Measurements from ENCODE around the gene CLUH.

Gene CLUH

GRCh38 chr17:2690165-2691068, 21.1 kb downstream of the CLUH start:
- Histone ChIP-seq H3K4me3 (ENCODE audit: severe bottlenecking) (no peak overlapping the region), H3K27ac (ENCODE audit: poor library complexity, severe bottlenecking) (no peak overlapping the region), H3K9me3 (ENCODE audit: severe bottlenecking) (no peaks in the 10 kb centered on the region), H3K36me3 (ENCODE audit: low read depth) (peaks cover 43% of the 10 kb centered on the region), H3K27me3 (ENCODE audit: insufficient read depth, poor library complexity, severe bottlenecking) (no peaks in the 10 kb centered on the region), H3K4me1 (ENCODE audit: insufficient read depth, poor library complexity, severe bottlenecking) (no peaks in the 10 kb centered on the region)
- no peak for TF ChIP-seq CTCF (IDR thresholded peaks at IDR 0.05; ENCODE audit: poor library complexity, severe bottlenecking)
- ATAC-seq (ENCODE audit: low read depth), result no peak
- DNase-seq (ENCODE audit: low spot score), result no peak

GRCh38 chr17:2689411-2690164, 22.0 kb downstream of the CLUH start:
- Histone ChIP-seq H3K9me3 (ENCODE audit: severe bottlenecking) (no peaks in the 10 kb centered on the region), H3K36me3 (ENCODE audit: low read depth) (peaks cover 36% of the 10 kb centered on the region), H3K27me3 (ENCODE audit: insufficient read depth, poor library complexity, severe bottlenecking) (no peaks in the 10 kb centered on the region), H3K4me1 (ENCODE audit: insufficient read depth, poor library complexity, severe bottlenecking) (no peaks in the 10 kb centered on the region), H3K27ac (ENCODE audit: poor library complexity, severe bottlenecking) (no peak overlapping the region), H3K4me3 (ENCODE audit: severe bottlenecking) (no peak overlapping the region)
- no peak for TF ChIP-seq CTCF (IDR thresholded peaks at IDR 0.05; ENCODE audit: poor library complexity, severe bottlenecking)
- DNase-seq (ENCODE audit: low spot score), result no peak
- no peak for ATAC-seq (ENCODE audit: low read depth)

- DNase-seq (ENCODE audit: low spot score) (no peak), ATAC-seq (ENCODE audit: low read depth) (no peak)
- Histone ChIP-seq H3K9me3 (ENCODE audit: severe bottlenecking) (no peaks in the 10 kb centered on the region), H3K27me3 (ENCODE audit: insufficient read depth, poor library complexity, severe bottlenecking) (no peaks in the 10 kb centered on the region), H3K4me1 (ENCODE audit: insufficient read depth, poor library complexity, severe bottlenecking) (no peaks in the 10 kb centered on the region), H3K4me3 (ENCODE audit: severe bottlenecking) (no peak overlapping the region), H3K36me3 (ENCODE audit: low read depth) (peaks cover 38% of the 10 kb centered on the region), H3K27ac (ENCODE audit: poor library complexity, severe bottlenecking) (no peak overlapping the region)
- no peak for TF ChIP-seq CTCF (IDR thresholded peaks at IDR 0.05; ENCODE audit: poor library complexity, severe bottlenecking)
These were observed 22.9 kb downstream of the CLUH start for GRCh38 chr17:2688351-2689342.

GRCh38 chr17:2687074-2687418, 24.5 kb downstream of the CLUH start:
- no peaks in the 10 kb centered on the region for H3K27me3 ChIP-seq (ENCODE audit: insufficient read depth, poor library complexity, severe bottlenecking)
- TF ChIP-seq CTCF (IDR thresholded peaks at IDR 0.05; ENCODE audit: poor library complexity, severe bottlenecking), result no peak
- DNase-seq (ENCODE audit: low spot score), result no peak
- H3K36me3 ChIP-seq (ENCODE audit: low read depth), result peaks cover 42% of the 10 kb centered on the region
- no peak overlapping the region for H3K4me3 ChIP-seq (ENCODE audit: severe bottlenecking)
- no peak overlapping the region for H3K27ac ChIP-seq (ENCODE audit: poor library complexity, severe bottlenecking)
- ATAC-seq (ENCODE audit: low read depth), result no peak
- no peaks in the 10 kb centered on the region for H3K4me1 ChIP-seq (ENCODE audit: insufficient read depth, poor library complexity, severe bottlenecking)
- no peaks in the 10 kb centered on the region for H3K9me3 ChIP-seq (ENCODE audit: severe bottlenecking)

Measured in RWPE2 (cell line).